CD4-positive, alpha-beta T cell treated with Interleukin-17A for 4 hours (primary cell): Measurements from ENCODE around the gene LAMB3.

Experiments
- DNase-seq: peaks from one replicate; pipeline ENCODE4 v3.0.0-alpha.2; 2020; ENCODE audit warnings: mixed read lengths

LAMB3 gene

GRCh38 chr1:209617047-209617673, 35.1 kb downstream of the LAMB3 start:
- no peak for DNase-seq

GRCh38 chr1:209616366-209617046, 35.7 kb downstream of the LAMB3 start:
- DNase-seq = no peak

- DNase-seq = no peak
These were observed 37.3 kb downstream of the LAMB3 start for GRCh38 chr1:209614906-209615305.

DNA sequence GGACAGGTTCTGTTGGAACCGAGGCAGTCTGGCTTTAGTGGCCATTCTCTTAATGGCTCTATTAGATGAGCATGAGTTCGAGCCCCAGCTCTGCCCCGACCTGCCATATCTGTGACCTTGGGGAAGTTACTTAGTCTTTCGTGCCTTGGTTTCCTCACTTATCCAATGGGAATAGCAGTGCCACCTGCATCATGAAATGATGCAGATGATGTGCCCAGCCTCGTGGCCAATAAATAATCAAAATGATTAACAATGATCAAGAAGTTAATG, 38.1 kb downstream of the LAMB3 start:
- no peak for DNase-seq

- no peak for DNase-seq
These were observed 38.6 kb downstream of the LAMB3 start for GRCh38 chr1:209613400-209614150.

- no peak for DNase-seq
These were observed 39.4 kb downstream of the LAMB3 start for GRCh38 chr1:209612646-209613399.

DNA sequence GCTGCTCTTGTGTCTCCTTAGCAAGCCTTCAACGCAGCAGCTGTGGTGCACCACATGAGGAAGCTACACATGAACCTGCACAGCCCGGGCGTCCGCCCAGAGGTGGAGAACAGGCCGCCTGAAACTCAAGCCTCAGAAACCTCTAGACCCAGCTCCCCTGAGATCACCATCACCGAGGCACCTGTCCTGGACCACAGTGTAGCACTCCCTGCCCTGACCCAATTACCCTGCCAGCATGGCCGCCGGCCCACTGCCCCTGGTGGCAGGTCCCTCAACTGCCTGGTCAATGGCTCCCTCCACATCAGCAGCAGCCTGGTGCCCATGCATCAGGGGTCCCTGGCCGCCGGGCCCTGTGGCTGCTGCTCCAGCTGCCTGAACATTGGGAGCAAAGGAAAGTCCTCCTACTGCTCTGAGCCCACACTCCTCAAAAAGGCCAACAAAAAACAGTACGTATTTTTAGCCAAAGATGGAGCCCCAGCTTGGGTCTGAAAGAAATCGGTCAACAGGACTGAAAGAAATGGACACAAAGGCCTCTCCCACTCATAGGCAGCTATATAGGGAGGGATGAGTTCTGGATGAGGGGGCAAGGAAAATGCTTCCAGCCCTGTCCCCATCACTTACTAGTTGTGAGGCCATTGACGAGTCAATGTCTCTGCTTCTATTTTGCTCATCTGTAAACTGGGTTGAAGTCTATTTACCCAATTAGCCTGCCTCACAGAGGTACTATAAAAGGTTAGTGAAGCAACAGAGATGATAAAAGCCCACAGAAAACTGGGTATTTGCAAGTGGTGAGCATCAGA, 40.3 kb downstream of the LAMB3 start:
- no peak for DNase-seq

DNA sequence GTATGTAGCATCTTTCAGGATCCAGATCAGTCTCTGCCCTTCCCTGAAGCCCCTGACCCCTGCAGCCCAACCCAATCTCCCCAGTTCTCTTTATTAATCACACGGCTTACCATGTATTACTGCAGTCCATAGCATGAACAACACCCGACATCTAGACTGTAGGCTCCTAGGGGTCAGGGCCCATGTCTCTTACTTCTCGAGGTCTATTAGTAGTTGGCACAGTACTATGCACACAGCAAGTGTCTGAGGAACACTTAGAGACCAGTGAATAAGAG, 41.7 kb downstream of the LAMB3 start:
- DNase-seq = no peak

DNA sequence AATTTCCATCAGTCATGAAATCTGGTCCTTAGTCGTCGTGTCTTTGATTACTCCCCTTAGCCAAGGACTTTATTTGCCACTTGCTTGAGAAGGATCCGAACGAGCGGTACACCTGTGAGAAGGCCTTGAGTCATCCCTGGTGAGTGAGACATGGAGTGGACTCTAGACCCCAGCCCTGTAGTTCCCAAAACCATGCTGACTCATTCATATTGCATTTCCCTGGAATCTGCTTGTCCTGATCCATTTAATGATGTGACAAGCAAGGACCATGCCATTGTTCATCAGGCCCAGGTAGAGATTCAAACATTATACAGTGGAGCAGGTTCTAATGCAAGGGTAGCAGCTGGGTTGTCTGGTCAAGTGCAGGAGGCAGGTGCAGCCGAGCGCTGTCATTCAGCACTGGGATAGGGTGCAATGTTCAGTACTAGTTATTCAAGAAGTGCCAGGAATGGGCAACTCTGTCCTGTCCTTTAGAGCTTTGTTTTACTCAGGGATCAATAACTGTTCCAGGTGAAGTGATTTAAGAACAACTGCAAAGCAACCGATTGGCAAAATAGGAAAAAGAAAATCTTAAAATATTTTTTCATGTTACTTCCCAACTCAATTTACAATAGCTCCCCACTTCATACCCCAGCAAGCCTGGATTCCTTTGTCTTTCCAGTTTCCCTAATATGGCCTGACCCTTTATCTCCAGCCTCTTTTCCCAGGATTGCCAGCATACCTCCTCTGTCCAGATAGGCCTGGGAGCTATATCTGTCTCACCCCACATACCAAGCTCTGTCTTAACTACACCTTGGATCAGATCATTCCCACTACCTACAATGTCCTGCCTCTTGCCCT, 42.2 kb downstream of the LAMB3 start:
- DNase-seq = no peak

GRCh38 chr1:209609041-209609790, 43.0 kb downstream of the LAMB3 start:
- DNase-seq = no peak

DNA sequence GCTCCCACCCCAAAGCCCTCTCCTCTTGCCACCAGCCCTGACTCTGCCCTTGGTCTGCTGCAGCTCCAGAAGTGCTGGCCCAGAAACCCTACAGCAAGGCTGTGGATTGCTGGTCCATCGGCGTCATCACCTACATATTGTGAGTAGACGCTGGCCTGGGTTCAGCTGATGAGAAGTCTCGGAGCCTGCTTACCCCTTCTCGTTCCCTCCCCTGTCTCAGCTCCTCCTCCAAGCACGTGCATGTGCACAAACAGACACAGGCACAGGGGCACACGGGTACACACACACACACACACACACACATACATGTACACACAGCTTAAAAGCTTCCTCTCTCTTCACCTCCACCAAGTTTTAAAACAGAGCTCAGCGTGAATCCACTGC, 44.4 kb downstream of the LAMB3 start:
- DNase-seq = no peak

GRCh38 chr1:209607102-209607794, 45.0 kb downstream of the LAMB3 start:
- no peak for DNase-seq

GRCh38 chr1:209603877-209604276, 48.3 kb downstream of the LAMB3 start:
- DNase-seq = no peak

DNA sequence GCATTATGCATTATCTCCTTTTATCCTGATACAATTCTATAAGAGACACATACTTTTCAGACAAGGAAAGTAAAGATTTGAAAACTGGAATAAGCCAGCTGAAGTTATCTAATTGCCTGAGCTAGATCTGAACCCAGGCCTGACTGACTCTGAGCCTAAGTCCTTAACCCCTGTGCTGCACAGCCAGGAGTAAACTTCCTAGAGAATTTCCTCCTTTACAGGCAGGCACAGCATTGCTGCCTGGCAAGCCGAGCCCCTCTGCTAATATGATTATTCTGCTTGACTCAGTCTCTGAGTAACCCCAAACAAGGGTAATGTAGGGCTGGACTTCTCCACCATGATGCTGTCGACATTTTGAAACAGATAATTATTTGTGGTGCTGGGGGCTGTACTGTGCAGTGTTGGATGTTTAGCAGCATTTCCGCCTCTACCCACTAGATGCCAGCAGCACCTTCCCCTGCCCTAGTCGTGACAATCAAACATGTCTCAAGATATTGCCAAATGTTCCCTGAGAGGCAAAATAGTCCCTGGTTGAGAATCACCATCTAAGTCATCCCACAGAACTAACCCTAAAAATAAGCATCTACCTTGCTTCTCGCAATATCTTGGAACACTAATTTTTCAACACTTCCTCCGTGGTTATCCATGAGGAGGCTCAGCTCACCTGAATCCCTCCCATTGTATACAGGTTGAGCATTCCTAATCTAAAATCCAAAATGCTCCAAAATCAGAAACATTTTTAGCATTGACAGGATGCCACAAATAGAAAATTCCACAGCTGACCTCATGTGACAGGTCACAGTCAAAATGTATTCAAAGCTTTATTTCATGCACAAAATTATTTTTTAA, 50.2 kb downstream of the LAMB3 start:
- peak; percentile 51 for DNase-seq

- no peak for DNase-seq
These were observed 51.7 kb downstream of the LAMB3 start for GRCh38 chr1:209600541-209600940.

GRCh38 chr1:209598227-209598626, 54.0 kb downstream of the LAMB3 start:
- DNase-seq = no peak

DNA sequence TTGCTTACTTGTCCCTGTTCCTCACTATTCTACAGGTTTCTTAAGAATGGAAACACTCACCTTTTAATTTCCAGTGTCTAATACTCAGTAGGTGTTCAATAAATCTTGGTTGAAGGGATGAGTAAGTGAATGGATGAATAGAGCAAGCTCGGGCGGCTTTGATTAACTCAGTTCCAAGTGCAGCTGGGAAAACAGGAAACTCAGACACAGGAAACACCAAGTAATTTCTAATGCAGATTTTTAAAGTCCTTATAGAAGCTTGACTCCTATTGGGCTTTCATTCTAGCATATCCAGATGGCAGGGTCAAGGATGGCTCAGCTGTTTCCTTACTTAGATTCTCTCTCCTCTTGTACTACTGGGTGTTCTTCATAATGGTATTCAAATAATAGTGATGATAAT, 54.7 kb downstream of the LAMB3 start:
- no peak for DNase-seq

DNA sequence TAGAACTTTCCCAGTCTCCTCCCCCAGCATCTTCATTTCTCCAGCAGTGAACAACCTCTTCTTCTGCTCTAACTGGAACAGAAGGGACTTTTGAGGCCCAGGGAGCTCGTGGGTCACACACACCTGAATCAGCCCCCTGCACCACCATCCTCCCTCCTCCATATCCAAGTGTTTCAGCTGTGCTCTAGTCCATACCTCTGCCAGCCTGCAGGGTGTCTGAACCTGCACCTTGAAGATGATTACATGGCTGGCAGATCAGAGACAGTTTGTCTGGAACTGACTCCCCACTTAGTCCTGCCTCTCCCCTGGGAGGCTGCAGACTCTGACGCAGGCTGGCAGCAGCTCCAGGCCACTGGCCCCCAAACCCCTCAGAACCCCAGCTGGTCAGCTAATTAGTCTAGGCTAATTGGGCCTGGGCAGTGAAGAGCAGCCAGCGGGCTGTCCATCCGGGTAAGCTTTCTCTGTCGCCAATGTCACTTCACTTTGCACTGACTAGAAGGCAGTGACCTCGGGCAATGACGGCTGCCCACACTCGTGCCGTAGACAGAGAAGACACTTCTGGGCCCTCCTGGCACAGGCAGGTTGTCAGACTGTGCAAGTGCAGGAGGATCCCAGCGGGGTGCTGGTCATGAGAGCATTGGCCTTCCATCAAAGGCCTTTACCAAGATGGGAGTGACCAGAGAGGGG, 56.5 kb downstream of the LAMB3 start:
- DNase-seq = no peak

GRCh38 chr1:209595028-209595427, 57.2 kb downstream of the LAMB3 start:
- DNase-seq = no peak
